Globus pallidus (tissue), 1 donor: Measurements from ENCODE around the gene RTKN.

Experiments used
- DNase-seq: peaks from one replicate; pipeline ENCODE4 v3.0.0-alpha.2; 2015; ENCODE audit warnings: low spot score

RTKN gene

DNA sequence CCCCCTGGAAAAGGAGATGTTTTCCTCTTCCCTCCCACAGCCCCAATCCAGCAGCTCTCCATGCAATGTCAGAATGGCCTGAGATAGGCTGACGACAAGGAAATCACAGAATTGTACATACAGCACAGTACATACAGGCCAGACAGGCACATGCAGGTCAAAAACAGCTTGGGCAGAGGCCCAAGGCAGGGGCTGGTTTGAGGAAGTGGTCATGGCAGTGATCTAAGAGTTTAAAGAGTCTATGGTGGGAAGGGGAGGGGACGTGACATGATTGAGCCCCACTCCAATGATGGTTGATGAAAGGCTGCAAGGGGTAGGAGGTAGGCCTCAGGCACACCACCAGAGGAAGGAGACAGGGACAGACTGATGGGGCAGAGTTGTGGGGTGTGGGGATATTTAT lies 65.9 kb downstream of the RTKN start:
- no peak for DNase-seq
